HepG2 (cell line): Measurements from ENCODE around the gene ZIC3. TPM values are rescaled to one million over a fixed set of nuclear protein-coding genes. Genes with fewer than 3 reads are reported as not detected.

Experiments used
- ATAC-seq: fragments of 200-7000 bp; cut with Tn5 transposase; 3 replicates; pipeline ENCODE4 v1.9.1; 2020; ENCODE audit warnings: mild to moderate bottlenecking, moderate library complexity
- Bru-seq: library from RNA; stranded (reverse); fragments of 400-500 nt; gene quantifications from one replicate; lab custom pipeline; 2021; lab: Mats Ljungman, UMichigan
- BruChase-seq, 2 experiments: library from RNA; stranded (reverse); fragments of 400-500 nt; gene quantifications; one replicate each; lab custom pipeline; 2021; lab: Mats Ljungman, UMichigan
- BruUV-seq: library from RNA; stranded (reverse); fragments of 400-500 nt; replicated peaks from 2 replicates; lab custom pipeline; 2021; lab: Mats Ljungman, UMichigan
- CTCF ChIA-PET: fragments of 300-600 bp; formaldehyde crosslinking; extraction: SDS; loops from one replicate; lab custom pipeline; 2021; ENCODE audit warnings: low total read pairs, inconsistent platforms, low intra/inter-chr PET ratio; lab: Yijun Ruan, JAX
- POLR2A ChIA-PET: fragments of 350-600 bp; sonication (Branson Sonifier 250); formaldehyde crosslinking; loops from one replicate; lab custom pipeline; 2020; ENCODE audit warnings: antibody characterized with exemption, inconsistent platforms; lab: Yijun Ruan, JAX
- DNase-seq: peaks from one replicate; pipeline ENCODE4 v3.0.0-alpha.2; 2015; ENCODE audit warnings: low spot score
- FAIRE-seq: peaks from 3 replicates; lab custom pipeline; 2011; peaks lifted over from hg19 to GRCh38; lab: Jason Lieb, UNC
- H2AFZ ChIP-seq: one replicate; pipeline ENCODE4 v1.6.1; 2011; ENCODE audit warnings: low read length, inconsistent platforms
- H3K27ac ChIP-seq: fragments of 300-600 bp; 3 replicates; pipeline ENCODE4 v1.8.0; 2011; ENCODE audit warnings: mixed run types, mild to moderate bottlenecking, mixed read lengths, low read length, inconsistent platforms; ENCODE audit not compliant: insufficient read depth; ENCODE audit errors: extremely low read length
- H3K27me3 ChIP-seq, 2 experiments: fragments of 200-600 bp in 1 of 2; 2 replicates in 1 of 2; 3 replicates in 1 of 2; pipeline versions ENCODE4 v1.6.0 to v1.8.0; 2011; ENCODE audit warnings: low read length in 2 of 2, mild to moderate bottlenecking in 2 of 2, moderate library complexity in 2 of 2, inconsistent platforms in 1 of 2; ENCODE audit not compliant: insufficient read depth in 2 of 2, control insufficient read depth in 1 of 2
- H3K36me3 ChIP-seq, 2 experiments: fragments of 200-600 bp in 1 of 2; replicated peaks in 1 of 2; 2 replicates in 1 of 2; 3 replicates in 1 of 2; pipeline versions ENCODE4 v1.5.1 to v1.8.0; 2011; ENCODE audit warnings: low read length in 2 of 2, inconsistent platforms in 1 of 2; ENCODE audit not compliant: insufficient read depth in 2 of 2, control insufficient read depth in 1 of 2
- H3K4me1 ChIP-seq: 2 replicates; pipeline ENCODE4 v1.5.1; 2012; ENCODE audit warnings: low read length, inconsistent platforms; ENCODE audit not compliant: insufficient read depth
- H3K4me2 ChIP-seq: 2 replicates; pipeline ENCODE4 v1.6.0; 2011; ENCODE audit warnings: low read depth, low read length, inconsistent platforms
- H3K4me3 ChIP-seq, 3 experiments: fragments of 200-600 bp in 1 of 3; sonication (generic), shearing (Covaris generic) in 1 of 3; replicated peaks in 1 of 3; 2 replicates each; pipeline ENCODE4 v1.5.1; 2011 to 2016; ENCODE audit warnings: low read length in 3 of 3, inconsistent platforms in 2 of 3, low read depth in 2 of 3, mild to moderate bottlenecking in 2 of 3, control low read depth in 1 of 3, mixed read lengths in 1 of 3; ENCODE audit not compliant: insufficient read depth in 1 of 3
- H3K79me2 ChIP-seq: one replicate; pipeline ENCODE4 v1.6.1; 2011; ENCODE audit warnings: low read length, inconsistent platforms; ENCODE audit not compliant: insufficient read depth
- H3K9ac ChIP-seq: 2 replicates; pipeline ENCODE4 v1.6.0; 2011; ENCODE audit warnings: mild to moderate bottlenecking, low read depth, low read length, inconsistent platforms; ENCODE audit not compliant: insufficient read depth
- H3K9me3 ChIP-seq: 2 replicates; pipeline ENCODE4 v1.5.1; 2012; ENCODE audit warnings: mild to moderate bottlenecking, low read length
- H4K20me1 ChIP-seq: 2 replicates; pipeline ENCODE4 v1.6.0; 2011; ENCODE audit warnings: inconsistent platforms, mild to moderate bottlenecking, low read length, moderate library complexity; ENCODE audit not compliant: insufficient read depth
- ATAD3A ChIP-seq: sonication (generic); formaldehyde crosslinking; IDR thresholded peaks from 2 replicates; pipeline ENCODE4 v1.4.0; 2020; ENCODE audit warnings: missing genetic modification reagents
- CREM ChIP-seq, 2 experiments: sonication (generic) in 1 of 2; formaldehyde crosslinking in 1 of 2; IDR thresholded peaks; 2 replicates each; pipeline versions ENCODE4 v1.4.0 to v1.6.1; 2016 to 2020; ENCODE audit warnings: antibody characterized with exemption in 1 of 2, mild to moderate bottlenecking in 1 of 2, missing genetic modification reagents in 1 of 2
- ESRRA ChIP-seq: sonication (generic); formaldehyde crosslinking; IDR thresholded peaks from 2 replicates; pipeline ENCODE4 v1.5.1; 2020; ENCODE audit warnings: mild to moderate bottlenecking, low read depth, missing genetic modification reagents
- RBM22 ChIP-seq: fragments of 200-400 bp; formaldehyde crosslinking; optimal IDR thresholded peaks from 2 replicates; pipeline ENCODE3; 2017; ENCODE audit warnings: mild to moderate bottlenecking, low read length, moderate library complexity
- RFXANK ChIP-seq: IDR thresholded peaks from 2 replicates; pipeline ENCODE4 v1.6.1; 2016
- SP4 ChIP-seq: sonication (generic); formaldehyde crosslinking; IDR thresholded peaks from 2 replicates; pipeline ENCODE4 v1.8.1; 2023; ENCODE audit warnings: mild to moderate bottlenecking, missing genetic modification reagents
- TAF15 ChIP-seq: fragments of 200-400 bp; formaldehyde crosslinking; IDR thresholded peaks from one replicate; pipeline ENCODE4 v1.6.1; 2018; ENCODE audit warnings: mild to moderate bottlenecking, low read depth, low read length; ENCODE audit not compliant: poor library complexity, severe bottlenecking
- ZNF160 ChIP-seq: sonication (generic); formaldehyde crosslinking; IDR thresholded peaks from 2 replicates; pipeline ENCODE4 v1.8.0; 2022; ENCODE audit warnings: mild to moderate bottlenecking, inconsistent platforms, missing genetic modification reagents
- ZNF546 ChIP-seq: sonication (generic); formaldehyde crosslinking; conservative IDR thresholded peaks from 2 replicates; pipeline ENCODE4 v1.8.1; 2023; ENCODE audit warnings: mild to moderate bottlenecking, missing genetic modification reagents
- ZNF598 ChIP-seq: sonication (generic); formaldehyde crosslinking; IDR thresholded peaks from 2 replicates; pipeline ENCODE4 v1.5.1; 2020; ENCODE audit warnings: mild to moderate bottlenecking, missing genetic modification reagents, borderline replicate concordance
- WGBS: methylation state at CpG from one replicate; pipeline ENCODE4 v1.1.6; 2017; ENCODE audit warnings: low lambda C conversion rate; 5-methylcytosine and 5-hydroxymethylcytosine counted together
- in situ Hi-C: cut with HindIII; loops from 2 replicates; pipeline ENCODE4 v1.10.0; 2017; ENCODE audit warnings: low pct_unique_long_range_greater_than_20kb; ENCODE audit not compliant: extremely low pct_ligation_motif_present
- intact Hi-C: fragments of 100-400 bp; cut with micrococcal nuclease; formaldehyde crosslinking; loops from one replicate; pipeline ENCODE4 v1.10.0; 2022; ENCODE audit not compliant: unreplicated experiment
- long read RNA-seq, 2 experiments: library from RNA in 1 of 2; library from polyadenylated mRNA in 1 of 2; stranded (forward) in 1 of 2; unstranded in 1 of 2; transcript quantifications; one replicate each; pipeline ENCODE4 v2.0.0, GENCODE V29; 2019 to 2022
- polyA minus RNA-seq, 3 experiments: library from RNA; depleted of rRNA, polyadenylated mRNA; stranded (reverse); fragments of >200 nt; gene quantifications; 2 replicates each; pipeline ENCODE4 v1.2.3, GENCODE V29; 2011; ENCODE audit warnings: low replicate concordance in 1 of 3
- polyA plus RNA-seq, 8 experiments: library from polyadenylated mRNA; depleted of rRNA in 3 of 8; stranded (reverse) in 7 of 8; unstranded in 1 of 8; fragments of >200 nt; fragmentation: Illumina TruSeq in 4 of 8; extraction: Trizol in 4 of 8; gene quantifications; 2 replicates each; pipeline versions ENCODE4 v1.2.1 to v1.2.3, GENCODE V29; 2011 to 2016; ENCODE audit warnings: low read depth in 4 of 8, missing spikeins in 1 of 8, mixed read lengths in 1 of 8; ENCODE audit not compliant: insufficient read depth in 1 of 8
- total RNA-seq, 5 experiments: library from RNA; depleted of rRNA; stranded (reverse); fragments of >200 nt; fragmentation: Illumina TruSeq; extraction: Trizol; gene quantifications; 2 replicates each; pipeline ENCODE4 v1.2.3, GENCODE V29; 2016; ENCODE audit warnings: low read depth in 1 of 5
- TF ChIP-seq, protein P1 (sequence below): sonication (generic); formaldehyde crosslinking; IDR thresholded peaks from 2 replicates; pipeline ENCODE4 v1.4.0; 2020; ENCODE audit warnings: missing genetic modification reagents, low read depth, mild to moderate bottlenecking, borderline replicate concordance
- TF ChIP-seq, protein P2 (sequence below): sonication (generic); formaldehyde crosslinking; IDR thresholded peaks from 2 replicates; pipeline ENCODE4 v1.4.0; 2020; ENCODE audit warnings: missing genetic modification reagents
- TF ChIP-seq, protein P3 (sequence below): sonication (generic); formaldehyde crosslinking; IDR thresholded peaks from 2 replicates; pipeline ENCODE4 v1.5.0; 2020; ENCODE audit warnings: mild to moderate bottlenecking, missing genetic modification reagents

Gene ZIC3
- total RNA-seq (2016; rRNA removed; fragmentation: Illumina TruSeq; extraction: Trizol) (not detected in 2 replicates), polyA plus RNA-seq (2011; rRNA removed) (not detected in 2 replicates), polyA minus RNA-seq (2011; rRNA and poly(A)+ RNA removed; ENCODE audit: low replicate concordance) (not detected in 2 replicates), Bru-seq, nascent RNA (not detected), BruChase-seq, experiment 1, labeled RNA remaining after a 6-hour chase (not detected), BruChase-seq, experiment 2, labeled RNA remaining after a 2-hour chase (not detected)
- total RNA-seq (2016; cell fraction: cytosol; rRNA removed; fragmentation: Illumina TruSeq; extraction: Trizol; ENCODE audit: low read depth) = not detected in 2 replicates
- total RNA-seq (2016; cell fraction: insoluble cytoplasmic fraction; rRNA removed; fragmentation: Illumina TruSeq; extraction: Trizol) = not detected in 2 replicates
- total RNA-seq (2016; cell fraction: membrane; rRNA removed; fragmentation: Illumina TruSeq; extraction: Trizol) = not detected in 2 replicates
- not detected in 2 replicates for total RNA-seq (2016; cell fraction: nucleus; rRNA removed; fragmentation: Illumina TruSeq; extraction: Trizol)
- polyA plus RNA-seq (2011; cell fraction: cytosol; rRNA removed) = not detected in 2 replicates
- not detected in 2 replicates for polyA plus RNA-seq (2011; cell fraction: nucleus; rRNA removed)
- polyA plus RNA-seq (2012) = not detected in 2 replicates
- not detected in 2 replicates for polyA plus RNA-seq (2016; cell fraction: cytosol; fragmentation: Illumina TruSeq; extraction: Trizol; ENCODE audit: low read depth)
- not detected in 2 replicates for polyA plus RNA-seq (2016; cell fraction: insoluble cytoplasmic fraction; fragmentation: Illumina TruSeq; extraction: Trizol; ENCODE audit: low read depth)
- polyA plus RNA-seq (2016; cell fraction: membrane; fragmentation: Illumina TruSeq; extraction: Trizol; ENCODE audit: low read depth) = not detected in 2 replicates
- polyA plus RNA-seq (2016; cell fraction: nucleus; fragmentation: Illumina TruSeq; extraction: Trizol; ENCODE audit: insufficient read depth, low read depth) = not detected in 2 replicates
- polyA minus RNA-seq (2011; cell fraction: cytosol; rRNA and poly(A)+ RNA removed) = not detected in 2 replicates
- polyA minus RNA-seq (2011; cell fraction: nucleus; rRNA and poly(A)+ RNA removed) = not detected in 2 replicates
- long read RNA-seq, experiment 1 = 0 reads
- long read RNA-seq, experiment 2 = 0 reads

DNA sequence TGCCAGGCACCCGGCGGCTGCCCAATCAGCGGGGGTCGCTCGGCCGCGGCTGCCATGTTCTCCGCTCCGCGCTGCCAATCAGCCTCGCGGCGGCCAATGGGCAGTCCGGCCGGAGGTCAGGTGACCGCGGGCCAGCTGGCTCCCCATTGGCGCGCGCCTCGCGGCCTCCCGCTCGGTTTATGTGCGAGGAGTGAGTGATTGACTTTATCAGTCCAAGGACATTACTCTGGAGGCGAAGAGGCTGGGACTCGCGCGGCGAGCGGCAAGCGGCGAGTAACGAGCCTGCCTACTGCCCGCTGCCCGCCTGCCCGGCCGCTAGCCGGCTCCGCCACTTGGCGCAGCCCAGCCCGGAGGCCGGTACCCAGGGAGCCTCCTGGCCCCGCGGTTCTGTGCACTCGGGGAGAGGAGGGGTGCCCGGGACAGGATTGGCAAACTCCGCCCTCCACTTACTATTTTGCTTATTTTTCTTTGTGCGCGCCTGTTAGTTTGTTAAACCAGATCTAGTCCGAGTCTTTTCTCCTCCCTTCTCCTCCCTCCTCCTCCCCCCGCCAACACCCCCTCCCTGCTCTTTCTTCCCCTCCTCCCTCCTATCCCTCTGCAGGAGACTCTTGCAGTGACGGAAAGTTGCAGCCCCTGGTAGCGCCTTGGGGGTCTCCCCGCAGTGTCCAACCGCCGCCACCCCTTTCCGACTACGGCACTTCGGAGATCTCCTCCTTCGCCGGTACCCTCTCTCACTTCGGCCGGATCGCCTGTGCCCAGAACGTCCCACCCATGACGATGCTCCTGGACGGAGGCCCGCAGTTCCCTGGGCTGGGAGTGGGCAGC lies at the start of gene ZIC3:
Gene ZIC3 (plus strand): TSS at position 207 of the 825 bp plus-strand sequence. CDS start 565 bp downstream, at position 772.
- ATAC-seq (no peak), FAIRE-seq (no peak), DNase-seq (no peak)
- H3K79me2 ChIP-seq = no peaks in the 10 kb centered on the region
- intact Hi-C loops = no loop called here
- no peaks in the 10 kb centered on the region for H3K4me1 ChIP-seq
- H3K27ac ChIP-seq = no peak within 1 kb of the TSS
- no peak within 1 kb of the TSS for H2AFZ ChIP-seq
- no peak within 1 kb of the TSS for H3K4me3 ChIP-seq
- H4K20me1 ChIP-seq = no peaks in the 10 kb centered on the region
- 93% methylated on average over 38 of the region's 69 CpGs for WGBS
- no peak within 1 kb of the TSS for H3K9ac ChIP-seq
- H3K27me3 ChIP-seq = no peaks in the 10 kb centered on the region
- H3K4me2 ChIP-seq = no peak within 1 kb of the TSS
- no TSS peak for BruUV-seq
- POLR2A ChIA-PET = no interaction called here
- CTCF ChIA-PET = no interaction called here
- no peaks in the 10 kb centered on the region for H3K9me3 ChIP-seq
- H3K36me3 ChIP-seq = no peaks in the 10 kb centered on the region
- in situ Hi-C loops = no loop called here
- TF ChIP-seq RBM22 (no peak), ZNF598 (CRISPR knock-in tag) (no peak), ESRRA (CRISPR knock-in tag) (no peak), SP4 (CRISPR knock-in tag) (no peak), CREM (IDR thresholded peaks at IDR 0.05) (no peak), CREM (CRISPR knock-in tag; IDR thresholded peaks at IDR 0.05) (no peak), ATAD3A (CRISPR knock-in tag) (no peak), TAF15 (no peak), ZNF160 (CRISPR knock-in tag) (no peak), ZNF546 (no peak), RFXANK (no peak)
- TF ChIP-seq, protein P1, sequence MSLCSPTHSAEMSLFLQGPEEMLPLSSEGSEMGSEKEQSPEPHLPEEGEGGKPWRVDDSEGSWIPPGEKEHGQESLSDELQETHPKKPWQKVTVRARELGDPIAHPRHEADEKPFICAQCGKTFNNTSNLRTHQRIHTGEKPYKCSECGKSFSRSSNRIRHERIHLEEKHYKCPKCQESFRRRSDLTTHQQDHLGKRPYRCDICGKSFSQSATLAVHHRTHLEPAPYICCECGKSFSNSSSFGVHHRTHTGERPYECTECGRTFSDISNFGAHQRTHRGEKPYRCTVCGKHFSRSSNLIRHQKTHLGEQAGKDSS (CRISPR knock-in tag) = no peak
- TF ChIP-seq, protein P2, sequence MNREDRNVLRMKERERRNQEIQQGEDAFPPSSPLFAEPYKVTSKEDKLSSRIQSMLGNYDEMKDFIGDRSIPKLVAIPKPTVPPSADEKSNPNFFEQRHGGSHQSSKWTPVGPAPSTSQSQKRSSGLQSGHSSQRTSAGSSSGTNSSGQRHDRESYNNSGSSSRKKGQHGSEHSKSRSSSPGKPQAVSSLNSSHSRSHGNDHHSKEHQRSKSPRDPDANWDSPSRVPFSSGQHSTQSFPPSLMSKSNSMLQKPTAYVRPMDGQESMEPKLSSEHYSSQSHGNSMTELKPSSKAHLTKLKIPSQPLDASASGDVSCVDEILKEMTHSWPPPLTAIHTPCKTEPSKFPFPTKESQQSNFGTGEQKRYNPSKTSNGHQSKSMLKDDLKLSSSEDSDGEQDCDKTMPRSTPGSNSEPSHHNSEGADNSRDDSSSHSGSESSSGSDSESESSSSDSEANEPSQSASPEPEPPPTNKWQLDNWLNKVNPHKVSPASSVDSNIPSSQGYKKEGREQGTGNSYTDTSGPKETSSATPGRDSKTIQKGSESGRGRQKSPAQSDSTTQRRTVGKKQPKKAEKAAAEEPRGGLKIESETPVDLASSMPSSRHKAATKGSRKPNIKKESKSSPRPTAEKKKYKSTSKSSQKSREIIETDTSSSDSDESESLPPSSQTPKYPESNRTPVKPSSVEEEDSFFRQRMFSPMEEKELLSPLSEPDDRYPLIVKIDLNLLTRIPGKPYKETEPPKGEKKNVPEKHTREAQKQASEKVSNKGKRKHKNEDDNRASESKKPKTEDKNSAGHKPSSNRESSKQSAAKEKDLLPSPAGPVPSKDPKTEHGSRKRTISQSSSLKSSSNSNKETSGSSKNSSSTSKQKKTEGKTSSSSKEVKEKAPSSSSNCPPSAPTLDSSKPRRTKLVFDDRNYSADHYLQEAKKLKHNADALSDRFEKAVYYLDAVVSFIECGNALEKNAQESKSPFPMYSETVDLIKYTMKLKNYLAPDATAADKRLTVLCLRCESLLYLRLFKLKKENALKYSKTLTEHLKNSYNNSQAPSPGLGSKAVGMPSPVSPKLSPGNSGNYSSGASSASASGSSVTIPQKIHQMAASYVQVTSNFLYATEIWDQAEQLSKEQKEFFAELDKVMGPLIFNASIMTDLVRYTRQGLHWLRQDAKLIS (CRISPR knock-in tag) = no peak
- TF ChIP-seq, protein P3, sequence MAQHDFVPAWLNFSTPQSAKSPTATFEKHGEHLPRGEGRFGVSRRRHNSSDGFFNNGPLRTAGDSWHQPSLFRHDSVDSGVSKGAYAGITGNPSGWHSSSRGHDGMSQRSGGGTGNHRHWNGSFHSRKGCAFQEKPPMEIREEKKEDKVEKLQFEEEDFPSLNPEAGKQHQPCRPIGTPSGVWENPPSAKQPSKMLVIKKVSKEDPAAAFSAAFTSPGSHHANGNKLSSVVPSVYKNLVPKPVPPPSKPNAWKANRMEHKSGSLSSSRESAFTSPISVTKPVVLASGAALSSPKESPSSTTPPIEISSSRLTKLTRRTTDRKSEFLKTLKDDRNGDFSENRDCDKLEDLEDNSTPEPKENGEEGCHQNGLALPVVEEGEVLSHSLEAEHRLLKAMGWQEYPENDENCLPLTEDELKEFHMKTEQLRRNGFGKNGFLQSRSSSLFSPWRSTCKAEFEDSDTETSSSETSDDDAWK (CRISPR knock-in tag) = no peak
